Prostate gland (tissue), 2 donors: Measurements from ENCODE around the gene NLRC5.

Experiments
- POLR2A ChIP-seq: fragments of 450-650 bp; IDR thresholded peaks from one replicate; pipeline ENCODE4 v1.6.1; 2016; ENCODE audit warnings: antibody characterized with exemption, mild to moderate bottlenecking
- POLR2AphosphoS5 ChIP-seq: sonication (generic); formaldehyde crosslinking; IDR thresholded peaks from one replicate; pipeline ENCODE4 v1.6.1; 2017; ENCODE audit warnings: antibody characterized with exemption
- TF ChIP-seq, protein P1 (sequence below), 4 experiments: fragments of 200-600 bp in 2 of 4; fragments of 450-650 bp in 2 of 4; sonication (generic) in 2 of 4; IDR thresholded peaks; 1 replicate in 3 of 4; 2 replicates in 1 of 4; pipeline ENCODE4 v1.5.1; 2016 to 2019; ENCODE audit warnings: antibody characterized with exemption in 4 of 4, mild to moderate bottlenecking in 2 of 4, moderate library complexity in 2 of 4

DNA sequence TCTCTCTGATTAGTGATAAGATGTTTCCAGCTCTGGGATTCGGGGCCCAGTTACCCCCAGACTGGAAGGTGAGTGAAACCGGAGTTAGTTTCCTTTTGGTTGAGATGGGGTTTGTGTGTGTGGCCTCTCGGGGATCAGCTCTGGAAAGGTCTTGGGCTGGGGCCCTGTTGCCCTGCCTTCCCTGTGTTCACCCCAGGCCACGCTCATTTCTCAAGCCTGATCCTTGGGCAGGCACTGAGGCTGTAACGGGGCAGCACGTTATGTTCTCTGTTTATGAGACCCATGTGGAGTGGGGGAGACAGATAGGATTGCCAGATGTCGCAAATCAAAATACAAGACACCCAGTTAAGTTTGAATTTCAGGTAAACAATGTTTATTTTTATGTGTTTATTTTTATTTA lies 138.5 kb downstream of the NLRC5 start:
- TF ChIP-seq, protein P1, sequence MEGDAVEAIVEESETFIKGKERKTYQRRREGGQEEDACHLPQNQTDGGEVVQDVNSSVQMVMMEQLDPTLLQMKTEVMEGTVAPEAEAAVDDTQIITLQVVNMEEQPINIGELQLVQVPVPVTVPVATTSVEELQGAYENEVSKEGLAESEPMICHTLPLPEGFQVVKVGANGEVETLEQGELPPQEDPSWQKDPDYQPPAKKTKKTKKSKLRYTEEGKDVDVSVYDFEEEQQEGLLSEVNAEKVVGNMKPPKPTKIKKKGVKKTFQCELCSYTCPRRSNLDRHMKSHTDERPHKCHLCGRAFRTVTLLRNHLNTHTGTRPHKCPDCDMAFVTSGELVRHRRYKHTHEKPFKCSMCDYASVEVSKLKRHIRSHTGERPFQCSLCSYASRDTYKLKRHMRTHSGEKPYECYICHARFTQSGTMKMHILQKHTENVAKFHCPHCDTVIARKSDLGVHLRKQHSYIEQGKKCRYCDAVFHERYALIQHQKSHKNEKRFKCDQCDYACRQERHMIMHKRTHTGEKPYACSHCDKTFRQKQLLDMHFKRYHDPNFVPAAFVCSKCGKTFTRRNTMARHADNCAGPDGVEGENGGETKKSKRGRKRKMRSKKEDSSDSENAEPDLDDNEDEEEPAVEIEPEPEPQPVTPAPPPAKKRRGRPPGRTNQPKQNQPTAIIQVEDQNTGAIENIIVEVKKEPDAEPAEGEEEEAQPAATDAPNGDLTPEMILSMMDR (IDR thresholded peaks at IDR 0.05): no peak
- TF ChIP-seq POLR2A: no peak
- peak; percentile 15 for TF ChIP-seq POLR2AphosphoS5
